Natural killer cell (primary cell): ENCODE measurements around the gene PRKCB. TPM values are rescaled to one million over a fixed set of nuclear protein-coding genes. Genes with fewer than 3 reads are reported as not detected.
"Not testable (repeated sequence)": the region's sequence is repeated elsewhere in the genome, so short reads cannot be mapped to it uniquely, and the experiment has no call there.

Source experiments
- ATAC-seq, 3 donors: fragments of 150-1000 bp in 2 of 3; fragments of 200-7000 bp in 1 of 3; cut with Tn5 transposase; 1 replicate in 1 of 3; 2 replicates in 2 of 3; pipeline ENCODE4 v1.10.0; 2021; ENCODE audit warnings: mild to moderate bottlenecking in 2 of 3, moderate library complexity in 2 of 3
- DNase-seq, 2 donors: peaks; one replicate each; pipeline versions ENCODE4 v3.0.0 to v3.0.0-alpha.2; 2013 to 2021; ENCODE audit warnings: mixed read lengths in 1 of 2
- H3K27ac ChIP-seq: one replicate; pipeline ENCODE4 v1.5.1; 2013; ENCODE audit warnings: mild to moderate bottlenecking, low read length
- H3K27me3 ChIP-seq: one replicate; pipeline ENCODE4 v1.6.1; 2013; ENCODE audit warnings: low read length; ENCODE audit not compliant: control insufficient read depth, insufficient read depth
- H3K36me3 ChIP-seq: one replicate; pipeline ENCODE4 v1.6.1; 2013; ENCODE audit warnings: low read length; ENCODE audit not compliant: control insufficient read depth, insufficient read depth
- H3K4me1 ChIP-seq: one replicate; pipeline ENCODE4 v1.6.1; 2013; ENCODE audit warnings: low read length; ENCODE audit not compliant: control insufficient read depth, insufficient read depth
- H3K4me3 ChIP-seq: one replicate; pipeline ENCODE4 v1.5.1; 2013; ENCODE audit warnings: low read length
- H3K9me3 ChIP-seq: one replicate; pipeline ENCODE4 v1.6.1; 2013; ENCODE audit warnings: low read length; ENCODE audit not compliant: control insufficient read depth, insufficient read depth
- H3K27ac Mint-ChIP-seq, 2 donors: one replicate each; pipeline ENCODE4 v1.8.0; 2022; ENCODE audit warnings: mild to moderate bottlenecking in 2 of 2, mixed read lengths in 2 of 2, moderate library complexity in 1 of 2
- H3K27me3 Mint-ChIP-seq, 2 donors: one replicate each; pipeline ENCODE4 v1.8.0; 2022; ENCODE audit warnings: low read depth in 2 of 2, mixed read lengths in 2 of 2
- H3K36me3 Mint-ChIP-seq: one replicate; pipeline ENCODE4 v1.8.0; 2022; ENCODE audit warnings: mixed read lengths
- H3K4me1 Mint-ChIP-seq, 2 donors: one replicate each; pipeline ENCODE4 v1.8.0; 2022; ENCODE audit warnings: mixed read lengths in 2 of 2
- H3K4me3 Mint-ChIP-seq: one replicate; pipeline ENCODE4 v1.8.0; 2022; ENCODE audit warnings: mild to moderate bottlenecking, moderate library complexity, mixed read lengths
- H3K9me3 Mint-ChIP-seq, 2 donors: one replicate each; pipeline ENCODE4 v1.8.0; 2022; ENCODE audit warnings: mixed read lengths in 2 of 2
- CTCF ChIP-seq: fragments of 200-600 bp; IDR thresholded peaks from one replicate; pipeline ENCODE4 v1.8.0; 2022; ENCODE audit warnings: antibody characterized with exemption
- WGBS: methylation state at CpG from one replicate; pipeline ENCODE4 v1.1.7; 2013; ENCODE audit warnings: missing lambda C conversion rate; ENCODE audit not compliant: insufficient coverage; 5-methylcytosine and 5-hydroxymethylcytosine counted together
- intact Hi-C: fragments of 100-400 bp; cut with micrococcal nuclease; formaldehyde crosslinking; loops from one replicate; pipeline ENCODE4 v1.14.2; 2022
- total RNA-seq, 4 donors: library from RNA; stranded (reverse); fragments of 120-200 nt in 1 of 4; gene quantifications; one replicate each; pipeline versions ENCODE4 v1.2.3 to v1.2.4, GENCODE V29; 2013 to 2022

PRKCB gene
- total RNA-seq, 3 donors from 2014 or later (not counting 1 experiment from before 2014, with no cell fraction given) = 182 to 222 (median 183) TPM

DNA sequence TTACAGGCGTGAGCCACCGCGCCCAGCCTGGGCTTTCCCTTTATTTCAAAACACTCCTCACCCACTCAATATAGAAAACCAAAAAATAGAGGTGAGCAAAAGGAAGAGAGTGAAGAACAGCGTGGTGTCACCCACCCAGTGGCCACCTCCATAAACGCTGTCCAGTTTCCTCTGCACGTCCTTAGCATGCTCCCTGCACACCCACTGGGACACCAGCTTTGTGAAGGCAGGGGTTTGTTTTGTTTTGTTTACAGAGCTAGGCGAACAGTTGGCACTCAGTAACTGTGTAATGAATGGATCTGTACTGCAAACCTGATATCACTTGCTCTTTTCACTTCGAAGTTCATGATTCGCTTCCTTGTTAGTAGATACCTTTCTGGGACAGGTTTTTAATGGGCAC is 73.0 kb downstream of the PRKCB start:
- WGBS = 82% methylated on average over 6 of the region's 9 CpGs
- H3K27ac Mint-ChIP-seq = peak overlapping the region; percentile 65 to 90
- no peak for TF ChIP-seq CTCF
- no peaks in the 10 kb centered on the region for H3K9me3 ChIP-seq
- intact Hi-C loops = no loop called here
- H3K4me1 ChIP-seq = peaks cover 18% of the 10 kb centered on the region
- H3K4me3 Mint-ChIP-seq = no peak overlapping the region
- H3K36me3 Mint-ChIP-seq = no peaks in the 10 kb centered on the region
- no peak overlapping the region for H3K27ac ChIP-seq
- H3K36me3 ChIP-seq = no peaks in the 10 kb centered on the region
- no peak overlapping the region for H3K4me3 ChIP-seq
- H3K27me3 ChIP-seq = no peaks in the 10 kb centered on the region
- no peaks in the 10 kb centered on the region for H3K27me3 Mint-ChIP-seq
- DNase-seq = no peak
- ATAC-seq = no peak
- H3K4me1 Mint-ChIP-seq = peaks cover 70 to 80% of the 10 kb centered on the region in 2 donors
- H3K9me3 Mint-ChIP-seq = no peaks in the 10 kb centered on the region

DNA sequence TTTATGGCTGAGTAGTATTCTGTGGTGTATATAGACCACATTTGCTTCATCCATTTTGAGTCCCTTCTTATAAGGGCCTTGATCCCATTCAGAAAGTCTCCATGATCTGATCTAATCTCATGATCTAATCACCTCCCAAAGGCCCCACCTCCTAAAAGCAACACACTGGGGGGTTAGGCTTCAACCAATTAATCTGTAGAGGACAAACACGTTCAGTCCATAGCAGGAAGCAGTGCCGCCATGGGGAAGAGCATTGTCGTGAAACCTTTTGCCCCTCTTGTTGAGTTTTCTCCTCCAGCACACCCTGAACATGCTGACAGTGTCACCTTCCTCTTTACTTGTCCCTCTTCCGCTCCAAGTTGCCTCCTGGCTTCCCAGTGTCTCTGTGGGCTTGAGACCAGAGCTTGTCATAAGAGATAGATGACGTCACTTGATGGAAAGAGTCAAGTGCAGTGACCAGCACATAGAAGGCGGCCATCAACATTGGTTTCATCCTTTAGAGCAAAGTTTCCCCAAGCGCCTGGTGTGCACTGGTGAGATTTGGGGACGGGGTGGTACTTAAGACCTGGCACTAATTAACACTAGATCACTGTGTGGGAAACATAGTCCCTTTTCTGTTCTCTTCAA is 74.1 kb downstream of the PRKCB start:
- Histone ChIP-seq H3K27me3 (no peaks in the 10 kb centered on the region), H3K4me3 (no peak overlapping the region), H3K36me3 (no peaks in the 10 kb centered on the region), H3K4me1 (peaks cover 19% of the 10 kb centered on the region), H3K27ac (no peak overlapping the region), H3K9me3 (no peaks in the 10 kb centered on the region)
- Mint-ChIP-seq H3K27me3 (no peaks in the 10 kb centered on the region), H3K9me3 (no peaks in the 10 kb centered on the region), H3K36me3 (no peaks in the 10 kb centered on the region), H3K27ac (peak overlapping the region; percentile 65 to 90), H3K4me3 (no peak overlapping the region), H3K4me1 (peaks cover 73 to 75% of the 10 kb centered on the region in 2 donors)
- WGBS = 92% methylated on average over 8 of the region's 8 CpGs
- no peak for DNase-seq
- ATAC-seq = no peak
- no peak for TF ChIP-seq CTCF
- intact Hi-C loops = no loop called here

GRCh38 chr16:23914946-23915530 is 79.3 kb downstream of the PRKCB start:
- H3K4me3 ChIP-seq = no peak overlapping the region
- intact Hi-C loops = no loop called here
- H3K4me3 Mint-ChIP-seq = no peak overlapping the region
- no peaks in the 10 kb centered on the region for H3K9me3 ChIP-seq
- H3K27ac ChIP-seq = no peak overlapping the region
- no peaks in the 10 kb centered on the region for H3K36me3 Mint-ChIP-seq
- no peaks in the 10 kb centered on the region for H3K9me3 Mint-ChIP-seq
- no peaks in the 10 kb centered on the region for H3K27me3 ChIP-seq
- ATAC-seq (peak in 1 of 3 donors; percentile 40), DNase-seq (no peak)
- 73% methylated on average over 6 of the region's 6 CpGs for WGBS
- no peaks in the 10 kb centered on the region for H3K27me3 Mint-ChIP-seq
- TF ChIP-seq CTCF = no peak
- H3K4me1 Mint-ChIP-seq = peaks cover 42 to 50% of the 10 kb centered on the region in 2 donors
- H3K4me1 ChIP-seq = peaks cover 9% of the 10 kb centered on the region
- peak overlapping the region in 1 of 2 donors; percentile 27 for H3K27ac Mint-ChIP-seq
- no peaks in the 10 kb centered on the region for H3K36me3 ChIP-seq

GRCh38 chr16:23916552-23916951 is 80.8 kb downstream of the PRKCB start:
- 73% methylated on average over 1 of the region's 1 CpG for WGBS
- H3K27ac ChIP-seq, ATAC-seq, H3K27me3 Mint-ChIP-seq, H3K27ac Mint-ChIP-seq, H3K36me3 ChIP-seq, H3K36me3 Mint-ChIP-seq, H3K4me1 ChIP-seq, intact Hi-C loops, H3K4me3 ChIP-seq, H3K4me3 Mint-ChIP-seq, H3K9me3 ChIP-seq, DNase-seq, H3K27me3 ChIP-seq, H3K9me3 Mint-ChIP-seq: not testable (repeated sequence)
- peaks cover 48 to 58% of the 10 kb centered on the region in 2 donors for H3K4me1 Mint-ChIP-seq
